ENCODE data around the gene BMP6. TPM values are rescaled to one million over a fixed set of nuclear protein-coding genes. Genes with fewer than 3 reads are reported as not detected.

The BMP6 gene
- total and polyA plus RNA-seq, 10 of the 15 experiments (the other 5 are each of a cell fraction or from before 2014, with no cell fraction given) = 0.02 to 0.15 (median 0.05) TPM; not detected in 5

- Histone ChIP-seq H3K9me3 (replicated peaks; ENCODE audit: control insufficient read depth, insufficient read depth, low read length) (no peaks in the 10 kb centered on the region), H3K4me2 (ENCODE audit: control insufficient read depth, insufficient read depth) (no peak overlapping the region), H3K79me2 (ENCODE audit: control insufficient read depth, insufficient read depth, low read length) (no peaks in the 10 kb centered on the region), H3K36me3 (ENCODE audit: control insufficient read depth in 2 of 2, insufficient read depth in 2 of 2, low read length in 1 of 2) (no peaks in the 10 kb centered on the region), H3K4me3 (no peak overlapping the region), H3K9ac (ENCODE audit: control insufficient read depth, insufficient read depth, low read length) (no peak overlapping the region), H3K27me3 (replicated peaks in 1 of 2; ENCODE audit: control insufficient read depth in 2 of 2, insufficient read depth in 2 of 2, low read length in 1 of 2) (peaks cover 10 to 21% of the 10 kb centered on the region in 2 experiments), H2AFZ (ENCODE audit: control insufficient read depth, low read depth, low read length) (no peak overlapping the region), H3K27ac (ENCODE audit: control insufficient read depth, insufficient read depth) (no peak overlapping the region), H4K20me1 (ENCODE audit: control insufficient read depth, insufficient read depth) (no peaks in the 10 kb centered on the region), H3K4me1 (ENCODE audit: control insufficient read depth, insufficient read depth, low read length) (peaks cover 3% of the 10 kb centered on the region; the same call in 1 of the 2 replicates)
- WGBS (ENCODE audit: insufficient coverage, insufficient replicate concordance, low lambda C conversion rate, missing lambda C conversion rate) = under 1% methylated on average over 10 of the region's 10 CpGs
- FAIRE-seq (peak; percentile 80), ATAC-seq (peak; percentile 75), DNase-seq (ENCODE audit: low read depth, low spot score) (no peak)
- ChIA-PET POLR2A (no interaction called here), RAD21 (ENCODE audit: unreplicated experiment) (interaction anchor here (0.6 to 2.8 kb wide), 11 partner anchors 9 to 496 kb away, joined by 3 to 20 read pairs (median 3); no protein-coding TSS in a partner anchor), SMC1A (ENCODE audit: uncharacterized antibody, unreplicated experiment) (interaction anchor here (0.6 to 3.2 kb wide), 12 partner anchors 90 to 496 kb away, joined by 3 to 25 read pairs (median 4); no protein-coding TSS in a partner anchor), CTCF (interaction anchor here (0.7 to 5.5 kb wide), 32 partner anchors 10 to 496 kb away, joined by 3 to 81 read pairs (median 4); partner anchors contain the start of gene EEF1E1)
- TF ChIP-seq, protein P1, sequence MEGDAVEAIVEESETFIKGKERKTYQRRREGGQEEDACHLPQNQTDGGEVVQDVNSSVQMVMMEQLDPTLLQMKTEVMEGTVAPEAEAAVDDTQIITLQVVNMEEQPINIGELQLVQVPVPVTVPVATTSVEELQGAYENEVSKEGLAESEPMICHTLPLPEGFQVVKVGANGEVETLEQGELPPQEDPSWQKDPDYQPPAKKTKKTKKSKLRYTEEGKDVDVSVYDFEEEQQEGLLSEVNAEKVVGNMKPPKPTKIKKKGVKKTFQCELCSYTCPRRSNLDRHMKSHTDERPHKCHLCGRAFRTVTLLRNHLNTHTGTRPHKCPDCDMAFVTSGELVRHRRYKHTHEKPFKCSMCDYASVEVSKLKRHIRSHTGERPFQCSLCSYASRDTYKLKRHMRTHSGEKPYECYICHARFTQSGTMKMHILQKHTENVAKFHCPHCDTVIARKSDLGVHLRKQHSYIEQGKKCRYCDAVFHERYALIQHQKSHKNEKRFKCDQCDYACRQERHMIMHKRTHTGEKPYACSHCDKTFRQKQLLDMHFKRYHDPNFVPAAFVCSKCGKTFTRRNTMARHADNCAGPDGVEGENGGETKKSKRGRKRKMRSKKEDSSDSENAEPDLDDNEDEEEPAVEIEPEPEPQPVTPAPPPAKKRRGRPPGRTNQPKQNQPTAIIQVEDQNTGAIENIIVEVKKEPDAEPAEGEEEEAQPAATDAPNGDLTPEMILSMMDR (IDR thresholded peaks at IDR 0.05 in 2 of 3, conservative IDR thresholded peaks at IDR 0.05 in 1 of 3; ENCODE audit: control insufficient read depth in 2 of 3, extremely low read depth in 1 of 3, insufficient read depth in 1 of 3, low read depth in 3 of 3, low read length in 3 of 3) = peak; percentile 57 to 64 (median 58); a peak in 5 of 6 replicates
- TF ChIP-seq FOXM1 (IDR thresholded peaks at IDR 0.05; ENCODE audit: low read depth, low read length) (no peak), YY1 (IDR thresholded peaks at IDR 0.05; ENCODE audit: low read depth, low read length) (0 out of 2 replicates have a peak, but pooled peaks have one; percentile 12), SMC3 (IDR thresholded peaks at IDR 0.05; ENCODE audit: borderline replicate concordance, low read length) (peak; percentile 61; the same call in 1 of the 2 replicates), RAD21 (IDR thresholded peaks at IDR 0.05; ENCODE audit: insufficient read depth, low read depth, low read length) (peak; percentile 53), ZZZ3 (IDR thresholded peaks at IDR 0.05; ENCODE audit: control insufficient read depth, insufficient read length, low read depth) (no peak), FOXK2 (IDR thresholded peaks at IDR 0.05) (no peak)
- TF ChIP-seq, protein P2, sequence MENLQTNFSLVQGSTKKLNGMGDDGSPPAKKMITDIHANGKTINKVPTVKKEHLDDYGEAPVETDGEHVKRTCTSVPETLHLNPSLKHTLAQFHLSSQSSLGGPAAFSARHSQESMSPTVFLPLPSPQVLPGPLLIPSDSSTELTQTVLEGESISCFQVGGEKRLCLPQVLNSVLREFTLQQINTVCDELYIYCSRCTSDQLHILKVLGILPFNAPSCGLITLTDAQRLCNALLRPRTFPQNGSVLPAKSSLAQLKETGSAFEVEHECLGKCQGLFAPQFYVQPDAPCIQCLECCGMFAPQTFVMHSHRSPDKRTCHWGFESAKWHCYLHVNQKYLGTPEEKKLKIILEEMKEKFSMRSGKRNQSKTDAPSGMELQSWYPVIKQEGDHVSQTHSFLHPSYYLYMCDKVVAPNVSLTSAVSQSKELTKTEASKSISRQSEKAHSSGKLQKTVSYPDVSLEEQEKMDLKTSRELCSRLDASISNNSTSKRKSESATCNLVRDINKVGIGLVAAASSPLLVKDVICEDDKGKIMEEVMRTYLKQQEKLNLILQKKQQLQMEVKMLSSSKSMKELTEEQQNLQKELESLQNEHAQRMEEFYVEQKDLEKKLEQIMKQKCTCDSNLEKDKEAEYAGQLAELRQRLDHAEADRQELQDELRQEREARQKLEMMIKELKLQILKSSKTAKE (IDR thresholded peaks at IDR 0.05; ENCODE audit: low read depth, poor library complexity, severe bottlenecking) = no peak
- no TSS peak for BruUV-seq (replicated peaks)
- intact Hi-C loops (cut with micrococcal nuclease; ENCODE audit: unreplicated experiment) (loop anchor here (1.0 to 5.0 kb wide), 5 partner anchors 174 to 494 kb away; no protein-coding TSS in a partner anchor), in situ Hi-C loops (cut with MboI) (loop anchor here (5.0 kb wide), 3 partner anchors 264 to 499 kb away; no protein-coding TSS in a partner anchor)
Observed at GRCh38 chr6:7723041-7723447, 2.9 kb upstream of the BMP6 start.
